PC-3 (cell line): Measurements from ENCODE around the gene PCDH19.

Experiments used
- EZH2 ChIP-seq: fragments of 300-600 bp; sonication (generic); IDR thresholded peaks from one replicate; pipeline ENCODE4 v1.6.1; 2017; ENCODE audit warnings: antibody characterized with exemption, mild to moderate bottlenecking, low read length; ENCODE audit not compliant: unreplicated experiment
- EZH2phosphoT487 ChIP-seq: fragments of 300-600 bp; sonication (generic); IDR thresholded peaks from 2 replicates; pipeline ENCODE4 v1.6.1; 2018; ENCODE audit warnings: mild to moderate bottlenecking, antibody characterized with exemption, low read length, borderline replicate concordance
- TF ChIP-seq, protein P1 (sequence below): fragments of 300-600 bp; sonication (generic); conservative IDR thresholded peaks from 2 replicates; pipeline ENCODE4 v1.5.1; 2017; ENCODE audit warnings: antibody characterized with exemption, low read depth, mild to moderate bottlenecking, low read length

DNA sequence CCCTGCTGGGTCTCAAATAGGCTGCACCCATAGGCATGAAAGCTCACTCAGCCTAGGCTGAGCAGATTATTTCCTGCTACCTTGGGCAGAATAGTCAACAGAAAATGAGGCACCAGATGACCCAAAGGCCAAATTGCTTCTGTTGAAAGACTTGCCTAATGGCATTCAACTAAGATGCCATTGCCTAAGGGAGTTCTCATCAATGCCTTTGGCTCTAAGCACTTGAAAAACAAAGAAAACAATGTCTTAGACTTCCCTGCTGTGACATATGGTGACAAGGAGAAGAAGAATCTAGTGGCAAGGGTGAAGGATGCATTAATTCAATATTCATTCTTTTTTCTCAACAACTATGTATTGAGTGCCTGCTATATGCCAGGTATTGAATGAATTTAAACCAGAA is 25.7 kb upstream of the PCDH19 start:
- TF ChIP-seq, protein P1, sequence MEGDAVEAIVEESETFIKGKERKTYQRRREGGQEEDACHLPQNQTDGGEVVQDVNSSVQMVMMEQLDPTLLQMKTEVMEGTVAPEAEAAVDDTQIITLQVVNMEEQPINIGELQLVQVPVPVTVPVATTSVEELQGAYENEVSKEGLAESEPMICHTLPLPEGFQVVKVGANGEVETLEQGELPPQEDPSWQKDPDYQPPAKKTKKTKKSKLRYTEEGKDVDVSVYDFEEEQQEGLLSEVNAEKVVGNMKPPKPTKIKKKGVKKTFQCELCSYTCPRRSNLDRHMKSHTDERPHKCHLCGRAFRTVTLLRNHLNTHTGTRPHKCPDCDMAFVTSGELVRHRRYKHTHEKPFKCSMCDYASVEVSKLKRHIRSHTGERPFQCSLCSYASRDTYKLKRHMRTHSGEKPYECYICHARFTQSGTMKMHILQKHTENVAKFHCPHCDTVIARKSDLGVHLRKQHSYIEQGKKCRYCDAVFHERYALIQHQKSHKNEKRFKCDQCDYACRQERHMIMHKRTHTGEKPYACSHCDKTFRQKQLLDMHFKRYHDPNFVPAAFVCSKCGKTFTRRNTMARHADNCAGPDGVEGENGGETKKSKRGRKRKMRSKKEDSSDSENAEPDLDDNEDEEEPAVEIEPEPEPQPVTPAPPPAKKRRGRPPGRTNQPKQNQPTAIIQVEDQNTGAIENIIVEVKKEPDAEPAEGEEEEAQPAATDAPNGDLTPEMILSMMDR, result no peak
- TF ChIP-seq EZH2 (no peak), EZH2phosphoT487 (no peak)
